Suprapubic skin (tissue), 4 donors: ENCODE data around the gene IFFO2. TPM values are rescaled to one million over a fixed set of nuclear protein-coding genes. Genes with fewer than 3 reads are reported as not detected.

Source experiments
- DNase-seq, 2 donors: peaks; one replicate each; pipeline ENCODE4 v3.0.0-alpha.2; 2019; ENCODE audit warnings: low spot score in 2 of 2
- H3K27ac ChIP-seq: fragments of 200-600 bp; sonication (generic); one replicate; pipeline ENCODE4 v1.5.1; 2019
- H3K27me3 ChIP-seq: fragments of 200-600 bp; sonication (generic); one replicate; pipeline ENCODE4 v1.5.1; 2019
- H3K36me3 ChIP-seq: fragments of 200-600 bp; sonication (generic); one replicate; pipeline ENCODE4 v1.5.1; 2019
- H3K4me1 ChIP-seq: fragments of 200-600 bp; sonication (generic); one replicate; pipeline ENCODE4 v1.5.1; 2019
- H3K4me3 ChIP-seq: fragments of 200-600 bp; sonication (generic); one replicate; pipeline ENCODE4 v1.5.1; 2019; ENCODE audit warnings: mild to moderate bottlenecking
- H3K9me3 ChIP-seq: fragments of 200-600 bp; sonication (generic); one replicate; pipeline ENCODE4 v1.5.1; 2019
- CTCF ChIP-seq, 2 donors: fragments of 200-600 bp in 1 of 2; fragments of 450-650 bp in 1 of 2; sonication (generic) in 1 of 2; IDR thresholded peaks; one replicate each; pipeline ENCODE4 v1.5.1; 2016 to 2019; ENCODE audit warnings: antibody characterized with exemption in 2 of 2, mild to moderate bottlenecking in 1 of 2, moderate library complexity in 1 of 2
- EP300 ChIP-seq: sonication (generic); formaldehyde crosslinking; IDR thresholded peaks from one replicate; pipeline ENCODE4 v1.6.1; 2017; ENCODE audit warnings: antibody characterized with exemption
- POLR2A ChIP-seq, 2 donors: fragments of 450-650 bp; IDR thresholded peaks; one replicate each; pipeline ENCODE4 v1.6.1; 2017; ENCODE audit warnings: antibody characterized with exemption in 2 of 2, mild to moderate bottlenecking in 2 of 2, moderate library complexity in 2 of 2
- POLR2AphosphoS5 ChIP-seq, 3 donors: sonication (generic); formaldehyde crosslinking; IDR thresholded peaks; one replicate each; pipeline ENCODE4 v1.6.1; 2017; ENCODE audit warnings: antibody characterized with exemption in 3 of 3
- WGBS: methylation state at CpG from one replicate; pipeline ENCODE4 v1.1.5; 2018; 5-methylcytosine and 5-hydroxymethylcytosine counted together
- total RNA-seq, 4 donors: library from RNA; depleted of rRNA; stranded (reverse); fragments of >200 nt; gene quantifications; one replicate each; pipeline ENCODE4 v1.1.0, GENCODE V29; 2016

The IFFO2 gene
- total RNA-seq, 4 donors from 2014 or later, result 327 to 569 (median 449) TPM

GRCh38 chr1:18929686-18930085 is 26.8 kb downstream of the IFFO2 start:
- Histone ChIP-seq H3K36me3 (peaks cover 2% of the 10 kb centered on the region), H3K27me3 (no peaks in the 10 kb centered on the region), H3K9me3 (no peaks in the 10 kb centered on the region), H3K4me1 (peaks cover 80% of the 10 kb centered on the region), H3K4me3 (no peak overlapping the region), H3K27ac (no peak overlapping the region)
- no peak for DNase-seq
- no CpG with 5 or more reads among the region's 7 CpGs for WGBS
- TF ChIP-seq POLR2A (IDR thresholded peaks at IDR 0.05) (no peak), CTCF (IDR thresholded peaks at IDR 0.05) (no peak), POLR2AphosphoS5 (IDR thresholded peaks at IDR 0.05) (no peak), EP300 (no peak)

DNA sequence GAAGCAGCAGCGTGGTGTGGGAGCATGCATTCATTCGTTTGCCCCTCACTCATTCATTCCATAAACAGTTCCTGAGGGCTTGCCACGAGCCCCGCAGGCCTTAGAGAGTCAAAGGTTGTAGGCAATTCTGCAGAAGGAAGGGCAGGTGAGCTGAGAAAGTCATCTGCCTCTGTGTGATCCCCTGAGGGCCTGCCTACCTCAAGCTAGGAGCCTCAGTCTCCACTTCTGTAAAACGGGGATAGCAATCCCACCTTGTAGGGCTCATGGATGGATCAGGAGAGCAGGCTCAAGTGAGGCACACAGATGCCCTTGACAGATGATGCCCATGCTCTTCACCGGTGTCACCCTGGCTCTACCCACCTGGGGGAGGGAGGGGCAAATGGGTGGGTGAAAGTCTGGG is 27.5 kb downstream of the IFFO2 start:
- Histone ChIP-seq H3K4me1 (peaks cover 87% of the 10 kb centered on the region), H3K4me3 (no peak overlapping the region), H3K9me3 (no peaks in the 10 kb centered on the region), H3K36me3 (no peaks in the 10 kb centered on the region), H3K27ac (no peak overlapping the region), H3K27me3 (no peaks in the 10 kb centered on the region)
- 100% methylated on average over 3 of the region's 6 CpGs for WGBS
- no peak for DNase-seq
- TF ChIP-seq POLR2A (IDR thresholded peaks at IDR 0.05) (no peak), POLR2AphosphoS5 (IDR thresholded peaks at IDR 0.05) (no peak), CTCF (IDR thresholded peaks at IDR 0.05) (no peak), EP300 (no peak)

DNA sequence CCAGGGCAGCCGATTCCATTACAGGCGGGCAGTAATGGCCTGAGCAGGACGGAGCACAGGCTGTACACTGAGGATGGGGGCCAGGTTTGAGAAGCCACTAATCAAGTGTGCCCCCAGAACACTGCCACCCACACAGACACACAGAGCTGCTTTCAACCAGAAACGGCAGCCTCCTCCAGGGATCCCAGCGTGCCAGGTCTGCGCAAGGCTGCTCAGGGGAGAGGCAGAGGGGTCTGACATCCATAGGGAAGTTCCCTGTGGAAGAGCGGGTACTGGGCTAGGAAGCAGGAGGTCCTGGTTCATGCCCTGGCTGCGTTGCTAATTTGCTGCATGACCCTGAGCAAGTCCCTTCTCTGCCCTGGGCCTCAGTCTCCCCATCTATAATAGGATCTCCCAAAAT is 28.1 kb downstream of the IFFO2 start:
- Histone ChIP-seq H3K4me1 (peaks cover 93% of the 10 kb centered on the region), H3K36me3 (no peaks in the 10 kb centered on the region), H3K9me3 (no peaks in the 10 kb centered on the region), H3K27ac (peak overlapping the region; percentile 11), H3K4me3 (no peak overlapping the region), H3K27me3 (no peaks in the 10 kb centered on the region)
- no peak for DNase-seq
- no peak for TF ChIP-seq POLR2A (IDR thresholded peaks at IDR 0.05)
- no peak for TF ChIP-seq CTCF (IDR thresholded peaks at IDR 0.05)
- no peak for TF ChIP-seq EP300
- WGBS, result 53% methylated on average over 7 of the region's 8 CpGs

DNA sequence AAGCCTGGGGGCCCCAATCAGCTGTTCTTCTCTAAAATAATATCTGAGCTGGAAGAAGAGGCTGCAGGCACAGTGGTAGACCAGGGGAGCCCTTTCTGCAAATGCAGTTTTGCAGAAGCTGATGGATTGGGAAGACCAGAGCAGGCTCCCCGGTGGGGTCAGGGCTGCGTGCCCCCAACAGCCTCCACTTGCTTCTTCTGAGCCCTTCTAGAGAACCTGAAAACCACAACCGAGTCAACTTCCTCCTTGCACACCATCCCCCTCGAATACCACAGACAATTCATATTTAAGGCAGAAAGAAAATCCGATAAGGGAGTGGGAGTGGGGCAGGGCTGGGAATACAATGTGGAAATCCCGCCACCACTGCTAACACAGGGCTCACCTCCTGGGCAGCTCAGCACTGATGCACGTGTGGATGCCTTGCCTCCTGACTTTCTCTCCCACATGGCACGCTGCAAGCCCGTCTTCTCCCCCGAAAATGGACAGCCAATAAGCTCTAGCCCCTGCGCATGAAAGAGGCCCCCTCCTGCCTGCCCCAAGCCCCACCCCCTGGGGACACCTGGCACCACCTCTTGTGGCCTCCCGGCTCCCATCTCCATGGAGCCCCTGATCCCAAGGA is 28.7 kb downstream of the IFFO2 start:
- H3K27ac ChIP-seq, result peak overlapping the region; percentile 88
- H3K4me3 ChIP-seq, result peak overlapping the region; percentile 19
- no peaks in the 10 kb centered on the region for H3K36me3 ChIP-seq
- H3K9me3 ChIP-seq, result no peaks in the 10 kb centered on the region
- DNase-seq, result no peak
- no peaks in the 10 kb centered on the region for H3K27me3 ChIP-seq
- WGBS, result 48% methylated on average over 11 of the region's 12 CpGs
- TF ChIP-seq POLR2A (IDR thresholded peaks at IDR 0.05) (no peak), POLR2AphosphoS5 (IDR thresholded peaks at IDR 0.05) (no peak), EP300 (no peak), CTCF (IDR thresholded peaks at IDR 0.05) (no peak)
- peaks cover 93% of the 10 kb centered on the region for H3K4me1 ChIP-seq

- peak overlapping the region; percentile 19 for H3K4me3 ChIP-seq
- peak overlapping the region; percentile 88 for H3K27ac ChIP-seq
- H3K36me3 ChIP-seq, result no peaks in the 10 kb centered on the region
- TF ChIP-seq POLR2A (IDR thresholded peaks at IDR 0.05) (no peak), CTCF (IDR thresholded peaks at IDR 0.05) (no peak), EP300 (no peak), POLR2AphosphoS5 (IDR thresholded peaks at IDR 0.05) (no peak)
- H3K4me1 ChIP-seq, result peaks cover 93% of the 10 kb centered on the region
- WGBS, result 72% methylated on average over 10 of the region's 16 CpGs
- H3K9me3 ChIP-seq, result no peaks in the 10 kb centered on the region
- no peaks in the 10 kb centered on the region for H3K27me3 ChIP-seq
- no peak for DNase-seq
These were observed 29.3 kb downstream of the IFFO2 start for GRCh38 chr1:18927082-18927653.
